ENCODE data around the gene QPCTL. TPM values are rescaled to one million over a fixed set of nuclear protein-coding genes. Genes with fewer than 3 reads are reported as not detected.

The QPCTL gene
- total and polyA plus RNA-seq, 2 of the 13 experiments (the other 11 are each of a cell fraction or from before 2014, with no cell fraction given), result 16.0 to 19.1 TPM

GRCh38 chr19:45660636-45661035 is 31.8 kb upstream of the QPCTL start (continued):
- no peak for TF ChIP-seq MXD4 (CRISPR knock-in tag; IDR thresholded peaks at IDR 0.05)

GRCh38 chr19:45663800-45664199 is 28.7 kb upstream of the QPCTL start:
- no peak for ATAC-seq
- H3K4me2 ChIP-seq (ENCODE audit: low read depth, low read length), result 0 out of 2 replicates have a peak overlapping the region, but pooled peaks have one; percentile 18
- H3K9me3 ChIP-seq (ENCODE audit: low read length), result no peaks in the 10 kb centered on the region
- intact Hi-C loops (cut with micrococcal nuclease; ENCODE audit: unreplicated experiment), result no loop called here
- ChIA-PET CTCF (ENCODE audit: low intra/inter-chr PET ratio, low total read pairs) (no interaction called here), POLR2A (no interaction called here)
- no peak for FAIRE-seq
- H3K79me2 ChIP-seq (ENCODE audit: insufficient read depth, low read length), result no peaks in the 10 kb centered on the region
- H4K20me1 ChIP-seq (ENCODE audit: insufficient read depth, low read length), result no peaks in the 10 kb centered on the region
- no peaks in the 10 kb centered on the region for H3K36me3 ChIP-seq (replicated peaks in 1 of 2; ENCODE audit: control insufficient read depth in 1 of 2, insufficient read depth in 2 of 2, low read length in 2 of 2)
- WGBS (ENCODE audit: low lambda C conversion rate), result 38% methylated on average over 1 of the region's 1 CpG
- no peak overlapping the region for H3K4me3 ChIP-seq (replicated peaks in 1 of 3; ENCODE audit: insufficient read depth in 1 of 3, low read depth in 2 of 3, low read length in 3 of 3)
- peaks cover 0 to 8% of the 10 kb centered on the region in 2 experiments; a peak in 2 of 5 replicates for H3K27me3 ChIP-seq (ENCODE audit: control insufficient read depth in 1 of 2, insufficient read depth in 2 of 2, low read length in 2 of 2)
- DNase-seq (ENCODE audit: low spot score), result no peak
- H3K9ac ChIP-seq (ENCODE audit: insufficient read depth, low read depth, low read length), result no peak overlapping the region
- no peak overlapping the region for H3K27ac ChIP-seq (ENCODE audit: extremely low read length, insufficient read depth, low read length)
- TF ChIP-seq ZNF552 (CRISPR knock-in tag; IDR thresholded peaks at IDR 0.05; ENCODE audit: borderline replicate concordance) (no peak), ARID3A (IDR thresholded peaks at IDR 0.05; ENCODE audit: low read depth, low read length) (no peak), ZNF362 (CRISPR knock-in tag; IDR thresholded peaks at IDR 0.05; ENCODE audit: borderline replicate concordance) (no peak)
- in situ Hi-C loops (cut with HindIII; ENCODE audit: extremely low pct_ligation_motif_present, low pct_unique_long_range_greater_than_20kb), result no loop called here
- peaks cover 34% of the 10 kb centered on the region for H3K4me1 ChIP-seq (ENCODE audit: insufficient read depth, low read length)
- BruUV-seq (replicated peaks), result no TSS peak
- no peak overlapping the region for H2AFZ ChIP-seq (ENCODE audit: low read length)
